Measurements from ENCODE around the gene CBX8. TPM values are rescaled to one million over a fixed set of nuclear protein-coding genes. Genes with fewer than 3 reads are reported as not detected.

The CBX8 gene
- polyA plus RNA-seq, 1 donor = 10.3 TPM

DNA sequence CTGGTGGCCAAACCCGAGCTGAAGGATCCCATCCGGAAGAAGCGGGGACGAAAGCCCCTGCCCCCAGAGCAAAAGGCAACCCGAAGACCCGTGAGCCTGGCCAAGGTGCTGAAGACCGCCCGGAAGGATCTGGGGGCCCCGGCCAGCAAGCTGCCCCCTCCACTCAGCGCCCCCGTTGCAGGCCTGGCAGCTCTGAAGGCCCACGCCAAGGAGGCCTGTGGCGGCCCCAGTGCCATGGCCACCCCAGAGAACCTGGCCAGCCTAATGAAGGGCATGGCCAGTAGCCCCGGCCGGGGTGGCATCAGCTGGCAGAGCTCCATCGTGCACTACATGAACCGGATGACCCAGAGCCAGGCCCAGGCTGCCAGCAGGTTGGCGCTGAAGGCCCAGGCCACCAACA lies 13.0 kb downstream of the CBX8 start:
- Histone ChIP-seq H3K36me3 (ENCODE audit: control insufficient read depth, insufficient read depth, low read length) (peaks cover 30% of the 10 kb centered on the region), H3K9me3 (ENCODE audit: control insufficient read depth, low read depth, low read length) (no peaks in the 10 kb centered on the region), H3K4me3 (ENCODE audit: low read length) (no peak overlapping the region), H3K27ac (ENCODE audit: low read length) (no peak overlapping the region), H3K27me3 (ENCODE audit: control insufficient read depth, insufficient read depth, low read length) (peaks cover 17% of the 10 kb centered on the region), H3K4me1 (ENCODE audit: control insufficient read depth, insufficient read depth, low read length) (peaks cover 19% of the 10 kb centered on the region)
- no CpG with 5 or more reads among the region's 18 CpGs for WGBS (ENCODE audit: insufficient coverage, low lambda C conversion rate)
- DNase-seq = no peak

DNA sequence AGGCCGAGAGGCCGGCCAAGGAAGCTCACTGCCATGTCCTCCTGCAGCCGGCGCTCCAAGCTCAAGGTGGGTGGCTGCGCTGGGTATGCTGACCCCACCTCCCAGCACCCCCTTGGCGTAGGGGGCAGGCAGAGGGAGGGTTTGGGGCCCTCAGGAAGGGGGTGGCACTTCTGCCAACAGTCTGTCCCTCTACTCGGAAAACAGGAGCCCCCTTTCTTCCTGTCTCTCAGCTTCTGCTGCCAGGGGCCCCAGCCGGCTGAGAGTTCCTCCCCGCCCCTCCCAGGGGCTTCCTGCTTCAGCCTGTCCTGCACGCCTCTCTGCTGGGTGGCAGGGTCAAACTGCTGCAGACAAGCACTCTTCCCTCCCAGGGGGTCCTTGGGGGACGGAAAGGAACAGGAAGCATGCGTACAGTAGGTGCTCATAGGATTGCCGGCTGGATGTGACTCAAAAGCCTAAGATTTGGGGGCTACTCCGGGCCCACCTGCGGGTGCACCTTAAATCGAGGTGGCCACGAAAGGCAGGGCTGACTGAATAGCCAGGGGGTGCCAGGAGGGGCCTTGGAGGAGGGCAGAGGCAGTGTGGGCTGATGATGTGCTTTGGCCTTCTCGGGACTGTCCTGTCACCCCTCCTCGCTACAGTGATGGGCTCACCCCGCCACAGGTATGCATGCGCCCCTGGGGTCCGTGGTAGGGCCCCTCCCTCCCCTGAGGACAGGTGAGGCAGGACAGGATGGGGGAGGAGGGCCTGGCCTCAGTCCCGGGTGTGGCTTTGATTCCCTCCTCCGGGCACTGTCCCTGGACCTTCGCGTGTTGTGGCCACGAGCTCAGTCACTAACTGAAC lies 14.9 kb downstream of the CBX8 start:
- DNase-seq = no peak
- Histone ChIP-seq H3K27ac (ENCODE audit: low read length) (no peak overlapping the region), H3K4me1 (ENCODE audit: control insufficient read depth, insufficient read depth, low read length) (peaks cover 27% of the 10 kb centered on the region), H3K9me3 (ENCODE audit: control insufficient read depth, low read depth, low read length) (no peaks in the 10 kb centered on the region), H3K4me3 (ENCODE audit: low read length) (no peak overlapping the region), H3K27me3 (ENCODE audit: control insufficient read depth, insufficient read depth, low read length) (no peaks in the 10 kb centered on the region), H3K36me3 (ENCODE audit: control insufficient read depth, insufficient read depth, low read length) (peaks cover 30% of the 10 kb centered on the region)
- WGBS (ENCODE audit: insufficient coverage, low lambda C conversion rate) = no CpG with 5 or more reads among the region's 27 CpGs

DNA sequence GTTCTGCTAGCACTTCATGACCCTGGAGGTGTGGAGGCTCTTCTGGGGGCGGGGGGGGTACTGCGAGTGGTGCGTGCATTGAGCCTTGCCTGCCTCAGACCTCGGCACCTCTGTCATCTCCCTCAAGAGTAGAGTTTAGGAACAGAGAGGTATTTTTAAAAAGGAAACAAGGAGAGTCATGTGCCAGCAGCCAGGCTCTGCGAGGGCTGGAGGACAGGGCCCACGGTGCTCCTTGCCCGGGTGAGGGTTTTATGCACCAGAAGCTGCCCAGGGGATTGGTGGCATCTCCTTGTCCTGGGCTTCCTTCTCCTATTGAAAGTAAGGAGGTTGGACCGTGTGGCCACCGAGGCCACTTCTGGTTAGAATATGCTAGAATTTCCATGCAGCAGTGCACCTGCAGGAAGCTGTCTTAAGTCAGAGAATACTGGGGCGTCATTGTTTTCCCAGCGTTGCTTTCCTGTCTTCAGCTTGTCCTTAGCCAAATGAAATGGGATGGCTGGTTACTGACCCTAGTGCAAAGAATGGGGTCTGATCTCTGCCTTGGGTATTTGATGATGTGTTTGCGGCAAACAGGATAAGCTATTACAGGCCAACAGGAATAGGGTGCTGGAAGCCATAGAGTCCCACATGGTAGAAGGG lies 15.7 kb downstream of the CBX8 start:
- Histone ChIP-seq H3K27ac (ENCODE audit: low read length) (no peak overlapping the region), H3K9me3 (ENCODE audit: control insufficient read depth, low read depth, low read length) (no peaks in the 10 kb centered on the region), H3K36me3 (ENCODE audit: control insufficient read depth, insufficient read depth, low read length) (peaks cover 30% of the 10 kb centered on the region), H3K27me3 (ENCODE audit: control insufficient read depth, insufficient read depth, low read length) (no peaks in the 10 kb centered on the region), H3K4me1 (ENCODE audit: control insufficient read depth, insufficient read depth, low read length) (peaks cover 34% of the 10 kb centered on the region), H3K4me3 (ENCODE audit: low read length) (no peak overlapping the region)
- WGBS (ENCODE audit: insufficient coverage, low lambda C conversion rate) = no CpG with 5 or more reads among the region's 12 CpGs
- no peak for DNase-seq

- Histone ChIP-seq H3K27ac (ENCODE audit: low read length) (no peak overlapping the region), H3K4me3 (ENCODE audit: low read length) (no peak overlapping the region), H3K4me1 (ENCODE audit: control insufficient read depth, insufficient read depth, low read length) (peaks cover 34% of the 10 kb centered on the region), H3K36me3 (ENCODE audit: control insufficient read depth, insufficient read depth, low read length) (peaks cover 20% of the 10 kb centered on the region), H3K27me3 (ENCODE audit: control insufficient read depth, insufficient read depth, low read length) (no peaks in the 10 kb centered on the region), H3K9me3 (ENCODE audit: control insufficient read depth, low read depth, low read length) (no peaks in the 10 kb centered on the region)
- peak in 1 of 2 donors; percentile 33 for DNase-seq
- WGBS (ENCODE audit: insufficient coverage, low lambda C conversion rate) = no CpG with 5 or more reads among the region's 10 CpGs
Observed at GRCh38 chr17:79779661-79780365, 17.1 kb downstream of the CBX8 start.

GRCh38 chr17:79779084-79779529 lies 17.8 kb downstream of the CBX8 start:
- Histone ChIP-seq H3K4me1 (ENCODE audit: control insufficient read depth, insufficient read depth, low read length) (peaks cover 34% of the 10 kb centered on the region), H3K4me3 (ENCODE audit: low read length) (peak overlapping the region; percentile 58), H3K27ac (ENCODE audit: low read length) (no peak overlapping the region), H3K36me3 (ENCODE audit: control insufficient read depth, insufficient read depth, low read length) (peaks cover 13% of the 10 kb centered on the region), H3K9me3 (ENCODE audit: control insufficient read depth, low read depth, low read length) (no peaks in the 10 kb centered on the region), H3K27me3 (ENCODE audit: control insufficient read depth, insufficient read depth, low read length) (no peaks in the 10 kb centered on the region)
- no CpG with 5 or more reads among the region's 17 CpGs for WGBS (ENCODE audit: insufficient coverage, low lambda C conversion rate)
- DNase-seq = peak in 1 of 2 donors; percentile 57

GRCh38 chr17:79778504-79779083 lies 18.3 kb downstream of the CBX8 start:
- Histone ChIP-seq H3K36me3 (ENCODE audit: control insufficient read depth, insufficient read depth, low read length) (peaks cover 10% of the 10 kb centered on the region), H3K27ac (ENCODE audit: low read length) (no peak overlapping the region), H3K9me3 (ENCODE audit: control insufficient read depth, low read depth, low read length) (no peaks in the 10 kb centered on the region), H3K4me1 (ENCODE audit: control insufficient read depth, insufficient read depth, low read length) (peaks cover 34% of the 10 kb centered on the region), H3K4me3 (ENCODE audit: low read length) (peak overlapping the region; percentile 58), H3K27me3 (ENCODE audit: control insufficient read depth, insufficient read depth, low read length) (no peaks in the 10 kb centered on the region)
- DNase-seq = no peak
- 0% methylated on average over 1 of the region's 49 CpGs for WGBS (ENCODE audit: insufficient coverage, low lambda C conversion rate)

- Histone ChIP-seq H3K9me3 (ENCODE audit: control insufficient read depth, low read depth, low read length) (no peaks in the 10 kb centered on the region), H3K27me3 (ENCODE audit: control insufficient read depth, insufficient read depth, low read length) (no peaks in the 10 kb centered on the region), H3K27ac (ENCODE audit: low read length) (peak within 1 kb of the TSS; percentile 44), H3K36me3 (ENCODE audit: control insufficient read depth, insufficient read depth, low read length) (peaks cover 9% of the 10 kb centered on the region), H3K4me1 (ENCODE audit: control insufficient read depth, insufficient read depth, low read length) (peaks cover 34% of the 10 kb centered on the region), H3K4me3 (ENCODE audit: low read length) (peak within 1 kb of the TSS; percentile 58)
- DNase-seq = peak; percentile 58 to 80
- no CpG with 5 or more reads among the region's 96 CpGs for WGBS (ENCODE audit: insufficient coverage, low lambda C conversion rate)
Observed at GRCh38 chr17:79777894-79778503, 18.9 kb downstream of the CBX8 start, which contains the start of gene CBX2. CBX2 (plus strand) TSS chr17:79778148; CDS start chr17:79778236, 88 bp downstream.

- peaks cover 34% of the 10 kb centered on the region for H3K4me1 ChIP-seq (ENCODE audit: control insufficient read depth, insufficient read depth, low read length)
- whole genome bisulfite sequencing (ENCODE audit: insufficient coverage, low lambda C conversion rate) = no CpG with 5 or more reads among the region's 51 CpGs
- peak; percentile 56 to 67 for DNase-seq
- H3K9me3 ChIP-seq (ENCODE audit: control insufficient read depth, low read depth, low read length) = no peaks in the 10 kb centered on the region
- H3K36me3 ChIP-seq (ENCODE audit: control insufficient read depth, insufficient read depth, low read length) = peaks cover 2% of the 10 kb centered on the region
- no peaks in the 10 kb centered on the region for H3K27me3 ChIP-seq (ENCODE audit: control insufficient read depth, insufficient read depth, low read length)
- H3K4me3 ChIP-seq (ENCODE audit: low read length) = peak overlapping the region; percentile 39
- peak overlapping the region; percentile 44 for H3K27ac ChIP-seq (ENCODE audit: low read length)
Observed at GRCh38 chr17:79777120-79777893, 19.6 kb downstream of the CBX8 start.

DNA sequence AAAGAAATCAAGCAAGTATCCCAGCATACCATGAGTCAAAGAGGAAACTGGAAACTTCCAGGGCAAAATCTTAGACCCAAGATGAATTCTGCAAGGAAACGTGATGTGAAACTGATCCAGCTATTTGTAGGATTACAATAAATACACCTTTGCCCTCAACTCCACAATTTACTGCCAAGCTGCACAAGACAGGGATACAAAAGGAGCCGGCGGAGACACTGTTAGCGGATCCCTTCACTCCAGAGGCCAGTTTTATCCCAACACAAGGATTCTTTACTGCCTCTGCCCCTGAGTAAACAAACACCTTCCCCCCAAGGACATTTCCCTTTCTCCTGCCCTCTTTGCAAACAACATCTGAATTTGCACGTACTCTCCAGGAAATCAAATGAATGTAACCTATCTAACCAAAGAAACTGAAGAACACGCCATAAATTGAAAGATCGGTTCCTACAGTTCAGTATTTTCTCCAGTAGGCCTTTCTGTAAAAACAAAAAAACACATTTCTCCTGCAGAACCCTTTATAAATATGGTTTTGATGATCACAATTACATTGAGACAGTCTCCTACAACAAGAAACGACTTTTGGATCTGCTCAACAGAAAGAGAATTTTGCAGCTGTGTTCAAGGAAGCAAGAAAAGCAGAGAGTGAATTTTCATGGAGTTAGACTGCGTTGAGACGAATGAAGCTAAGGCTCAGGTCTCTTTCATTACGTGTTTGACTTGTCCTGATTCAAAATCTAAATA lies 20.3 kb downstream of the CBX8 start:
- H3K27ac ChIP-seq (ENCODE audit: low read length) = peak overlapping the region; percentile 44
- no peaks in the 10 kb centered on the region for H3K36me3 ChIP-seq (ENCODE audit: control insufficient read depth, insufficient read depth, low read length)
- no peaks in the 10 kb centered on the region for H3K9me3 ChIP-seq (ENCODE audit: control insufficient read depth, low read depth, low read length)
- peak; percentile 46 to 79 for DNase-seq
- H3K27me3 ChIP-seq (ENCODE audit: control insufficient read depth, insufficient read depth, low read length) = no peaks in the 10 kb centered on the region
- peaks cover 34% of the 10 kb centered on the region for H3K4me1 ChIP-seq (ENCODE audit: control insufficient read depth, insufficient read depth, low read length)
- 29% methylated on average over 1 of the region's 11 CpGs for WGBS (ENCODE audit: insufficient coverage, low lambda C conversion rate)
- H3K4me3 ChIP-seq (ENCODE audit: low read length) = peak overlapping the region; percentile 39

Data from large intestine (tissue), 3 donors.